Aorta (tissue), 5 donors: Measurements from ENCODE around the gene ATXN10. TPM values are rescaled to one million over a fixed set of nuclear protein-coding genes. Genes with fewer than 3 reads are reported as not detected.
A peak's percentile ranks its signal among the peaks of the same experiment; 100 is the strongest.

ENCODE experiments used
- ATAC-seq: fragments of 200-7000 bp; cut with Tn5 transposase; one replicate; pipeline ENCODE4 v1.9.1; 2022; ENCODE audit warnings: moderate library complexity; ENCODE audit not compliant: low FRiP score
- DNase-seq, 2 donors: peaks; one replicate each; pipeline ENCODE4 v3.0.0-alpha.2; 2020
- H3K27ac ChIP-seq, 2 donors: one replicate each; pipeline ENCODE4 v1.5.1; 2013; ENCODE audit warnings: low read length in 2 of 2, mild to moderate bottlenecking in 2 of 2, moderate library complexity in 2 of 2, control low read depth in 1 of 2, inconsistent platforms in 1 of 2, low read depth in 1 of 2
- H3K27me3 ChIP-seq, 2 donors: one replicate each; pipeline ENCODE4 v1.6.1; 2013; ENCODE audit warnings: control low read depth in 1 of 2, low read length in 1 of 2, mild to moderate bottlenecking in 1 of 2, moderate library complexity in 1 of 2; ENCODE audit not compliant: insufficient read depth in 2 of 2, control insufficient read depth in 1 of 2
- H3K36me3 ChIP-seq, 2 donors: one replicate each; pipeline ENCODE4 v1.6.1; 2013; ENCODE audit warnings: control low read depth in 1 of 2, low read length in 1 of 2, mild to moderate bottlenecking in 1 of 2; ENCODE audit not compliant: insufficient read depth in 2 of 2, control insufficient read depth in 1 of 2
- H3K4me1 ChIP-seq, 2 donors: one replicate each; pipeline ENCODE4 v1.6.1; 2013; ENCODE audit warnings: low read length in 2 of 2, control low read depth in 1 of 2, mild to moderate bottlenecking in 1 of 2, moderate library complexity in 1 of 2; ENCODE audit not compliant: insufficient read depth in 2 of 2, control insufficient read depth in 1 of 2
- H3K4me3 ChIP-seq, 2 donors: one replicate each; pipeline ENCODE4 v1.5.1; 2013; ENCODE audit warnings: low read length in 2 of 2, control low read depth in 1 of 2, mild to moderate bottlenecking in 1 of 2
- H3K9me3 ChIP-seq: one replicate; pipeline ENCODE4 v1.6.1; 2013; ENCODE audit warnings: mild to moderate bottlenecking, low read length; ENCODE audit not compliant: control insufficient read depth
- WGBS, 2 donors: extraction: QIAGEN DNeasy Blood & Tissue Kit; methylation state at CpG; one replicate each; pipeline ENCODE4 v1.1.7; 2013; 5-methylcytosine and 5-hydroxymethylcytosine counted together
- intact Hi-C, 2 donors: fragments of 100-400 bp; cut with DNase I; formaldehyde crosslinking; loops; one replicate each; pipeline versions ENCODE4 v1.14.2 to v1.15.0; 2022
- polyA plus RNA-seq, 2 donors: library from polyadenylated mRNA; stranded (reverse); fragments of 200-250 nt; gene quantifications; one replicate each; pipeline ENCODE4 v1.2.3, GENCODE V29; 2013
- total RNA-seq, 2 donors: library from RNA; stranded (reverse); fragmentation: NEBNext Ultra II Directional; extraction: Animal tissue kit (Norgen Biotek cat#: 25700); gene quantifications; one replicate each; pipeline ENCODE4 v1.2.1, GENCODE V29; 2021
- donor health status: healthy with polysubstance abuse.
- donor health status: Bipolar disorder and iron deficiency.
- donor health status: DM: no; HTN: no; CAD: no.
- donor health status: DM: no; HTN: no; CAD: no.
- donor health status: DM: yes; HTN: yes; CAD: no.

ATXN10 gene
- total and polyA plus RNA-seq, 4 donors: 43.1 to 126 (median 80.8) TPM

DNA sequence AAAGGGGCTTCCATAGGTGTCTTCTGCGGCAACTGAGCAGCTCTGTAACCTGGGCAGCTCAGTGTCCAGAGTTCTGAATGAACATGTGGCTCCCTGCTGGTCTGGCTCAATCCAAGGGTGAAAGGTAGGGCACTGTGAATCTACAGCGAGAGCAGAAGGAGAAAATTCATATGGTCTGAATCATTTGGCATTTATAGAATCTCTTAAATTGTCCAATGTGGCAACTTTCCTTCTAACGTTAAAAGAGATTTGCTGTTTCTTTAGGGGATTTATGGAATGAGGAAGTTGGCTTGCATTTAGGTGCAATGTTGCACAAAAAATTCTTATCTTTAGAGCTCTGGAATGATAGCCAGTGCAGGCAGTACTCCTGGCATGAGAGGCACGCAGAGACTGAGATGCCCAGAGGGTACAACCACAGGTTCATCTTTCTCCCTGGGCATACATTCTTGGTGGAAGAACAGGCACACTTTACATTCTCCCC is 17.0 kb downstream of the ATXN10 start:
- Histone ChIP-seq H3K4me3 (no peak overlapping the region), H3K27ac (peak overlapping the region in 1 of 2 donors; percentile 88), H3K4me1 (peaks cover 4 to 11% of the 10 kb centered on the region in 2 donors), H3K9me3 (no peaks in the 10 kb centered on the region), H3K27me3 (no peaks in the 10 kb centered on the region), H3K36me3 (peaks cover 0 to 3% of the 10 kb centered on the region in 2 donors)
- ATAC-seq: peak; percentile 70
- WGBS, 2 donors: 9 to 10% methylated on average over 4 of the region's 4 CpGs
- no peak for DNase-seq
- intact Hi-C loops: no loop called here

GRCh38 chr22:45689211-45689610 is 17.6 kb downstream of the ATXN10 start:
- DNase-seq (no peak), ATAC-seq (no peak)
- H3K4me3 ChIP-seq: no peak overlapping the region
- no peak overlapping the region for H3K27ac ChIP-seq
- WGBS, 2 donors: 75 to 90% methylated on average over 1 of the region's 1 CpG
- H3K9me3 ChIP-seq: no peaks in the 10 kb centered on the region
- peaks cover 0 to 3% of the 10 kb centered on the region in 2 donors for H3K36me3 ChIP-seq
- no peaks in the 10 kb centered on the region for H3K27me3 ChIP-seq
- intact Hi-C loops: no loop called here
- H3K4me1 ChIP-seq: peaks cover 4 to 8% of the 10 kb centered on the region in 2 donors

DNA sequence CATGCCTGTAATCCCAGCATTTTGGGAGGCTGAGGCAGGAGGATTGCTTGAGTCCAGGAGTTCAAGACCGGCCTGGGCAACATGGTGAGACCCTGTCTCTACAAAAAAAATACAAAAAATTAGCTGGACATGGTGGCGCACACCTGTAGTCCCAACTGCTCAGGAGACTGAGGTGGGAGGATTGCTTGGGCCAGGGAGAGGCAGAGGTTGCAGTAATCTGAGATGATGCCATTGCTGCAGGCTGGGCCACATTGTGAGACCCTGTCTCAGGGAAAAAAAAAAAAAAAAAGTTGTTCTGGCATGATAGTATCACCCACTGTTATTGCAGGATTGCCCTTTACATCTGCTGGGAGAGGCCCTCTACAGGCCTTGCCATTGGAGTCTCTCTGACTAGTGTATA is 18.4 kb downstream of the ATXN10 start:
- Histone ChIP-seq H3K4me1 (peaks cover 4% of the 10 kb centered on the region in 2 donors), H3K9me3 (no peaks in the 10 kb centered on the region), H3K27ac (no peak overlapping the region), H3K36me3 (peaks cover 0 to 3% of the 10 kb centered on the region in 2 donors), H3K4me3 (no peak overlapping the region), H3K27me3 (no peaks in the 10 kb centered on the region)
- intact Hi-C loops: no loop called here
- DNase-seq (no peak), ATAC-seq (no peak)
- WGBS, 2 donors: 99 to 100% methylated on average over 2 of the region's 2 CpGs

- Histone ChIP-seq H3K4me3 (no peak overlapping the region), H3K9me3 (no peaks in the 10 kb centered on the region), H3K4me1 (peaks cover 0 to 2% of the 10 kb centered on the region in 2 donors), H3K27ac (no peak overlapping the region), H3K27me3 (no peaks in the 10 kb centered on the region), H3K36me3 (peaks cover 0 to 3% of the 10 kb centered on the region in 2 donors)
- intact Hi-C loops: no loop called here
- no peak for DNase-seq
- WGBS, 2 donors: 3 to 11% methylated on average over 1 of the region's 1 CpG
- ATAC-seq: no peak
Measured at GRCh38 chr22:45692549-45692948, 20.9 kb downstream of the ATXN10 start.

DNA sequence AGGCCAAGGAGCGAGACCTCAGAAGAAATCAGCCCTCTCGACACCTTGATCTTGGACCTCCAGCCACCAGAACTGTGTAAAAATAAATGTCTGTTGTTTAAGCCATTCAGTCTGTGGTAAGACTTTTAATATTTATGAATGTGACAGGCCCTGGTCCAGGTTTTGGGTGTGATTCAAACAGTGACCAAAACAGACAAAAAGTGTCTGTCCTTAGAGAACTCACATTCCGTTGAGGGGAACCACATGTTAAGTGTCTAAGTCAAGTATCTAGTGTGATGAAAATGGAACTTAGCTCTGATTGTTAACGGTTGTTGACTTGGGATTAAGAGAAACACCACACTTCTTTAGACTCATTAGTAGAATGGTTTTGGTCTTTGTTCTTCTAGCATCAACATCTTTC is 22.2 kb downstream of the ATXN10 start:
- no peak for DNase-seq
- intact Hi-C loops: no loop called here
- no peaks in the 10 kb centered on the region for H3K9me3 ChIP-seq
- no peak overlapping the region for H3K27ac ChIP-seq
- peaks cover 0 to under 1% of the 10 kb centered on the region in 2 donors for H3K4me1 ChIP-seq
- peaks cover 0 to 3% of the 10 kb centered on the region in 2 donors for H3K36me3 ChIP-seq
- no peaks in the 10 kb centered on the region for H3K27me3 ChIP-seq
- ATAC-seq: no peak
- H3K4me3 ChIP-seq: no peak overlapping the region
- 89 to 93% methylated on average over 4 of the region's 4 CpGs for WGBS, 2 donors

DNA sequence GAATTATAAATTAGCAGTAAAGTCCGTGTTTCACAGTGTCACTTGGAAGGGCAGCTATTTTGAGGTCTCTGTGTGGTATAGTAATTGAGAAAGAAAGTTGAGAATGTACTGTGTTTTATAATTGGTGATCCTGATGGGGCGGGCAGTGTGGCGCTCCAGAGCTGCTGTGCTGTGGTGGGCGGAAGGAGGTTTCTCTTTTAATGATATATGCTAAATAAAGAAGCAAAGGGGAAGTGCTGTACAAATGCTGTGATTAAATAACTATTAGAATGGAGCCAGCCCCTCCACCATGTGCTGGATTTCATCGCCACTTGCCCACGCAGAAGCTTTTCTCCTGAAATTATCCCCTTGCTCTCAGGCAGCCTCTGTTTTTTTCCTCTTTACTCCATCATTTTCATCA is 24.6 kb downstream of the ATXN10 start:
- ATAC-seq: no peak
- no peaks in the 10 kb centered on the region for H3K4me1 ChIP-seq
- intact Hi-C loops: no loop called here
- no peak overlapping the region for H3K4me3 ChIP-seq
- H3K36me3 ChIP-seq: peaks cover 3 to 5% of the 10 kb centered on the region in 2 donors
- no peak for DNase-seq
- no peaks in the 10 kb centered on the region for H3K9me3 ChIP-seq
- WGBS, 2 donors: 89 to 92% methylated on average over 6 of the region's 6 CpGs
- H3K27me3 ChIP-seq: no peaks in the 10 kb centered on the region
- no peak overlapping the region for H3K27ac ChIP-seq

- H3K4me3 ChIP-seq: no peak overlapping the region
Measured at GRCh38 chr22:45698094-45698493, 26.5 kb downstream of the ATXN10 start.

DNA sequence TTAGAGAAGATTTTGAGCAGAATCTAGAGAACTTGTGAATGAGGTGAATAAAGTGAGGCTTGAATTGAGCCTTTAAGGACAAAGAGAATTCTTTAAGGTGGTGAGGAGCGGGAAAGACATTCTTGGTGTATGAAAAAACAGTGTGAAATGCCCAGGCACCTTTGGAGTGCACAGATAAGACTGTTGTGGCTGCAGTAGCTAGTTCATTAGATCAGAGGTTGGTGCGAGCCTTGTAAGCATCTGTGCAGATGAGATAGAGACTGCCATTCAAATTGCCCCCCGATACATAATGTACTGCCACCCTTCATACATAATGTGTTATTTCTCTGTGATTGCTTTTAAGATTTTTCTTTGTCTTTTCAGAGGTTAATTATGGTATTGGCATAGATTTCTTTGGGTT is 31.3 kb downstream of the ATXN10 start:
- WGBS, 2 donors: 98 to 99% methylated on average over 3 of the region's 3 CpGs
- no peaks in the 10 kb centered on the region for H3K4me1 ChIP-seq
- no peak overlapping the region for H3K27ac ChIP-seq
- DNase-seq (no peak), ATAC-seq (no peak)
- H3K4me3 ChIP-seq: no peak overlapping the region
- no peaks in the 10 kb centered on the region for H3K27me3 ChIP-seq
- H3K9me3 ChIP-seq: no peaks in the 10 kb centered on the region
- intact Hi-C loops: no loop called here
- peaks cover 3 to 13% of the 10 kb centered on the region in 2 donors for H3K36me3 ChIP-seq

More at GRCh38 chr22:45698094-45698493, 26.5 kb downstream of the ATXN10 start:
- Histone ChIP-seq H3K36me3 (peaks cover 3 to 10% of the 10 kb centered on the region in 2 donors), H3K27me3 (no peaks in the 10 kb centered on the region), H3K9me3 (no peaks in the 10 kb centered on the region), H3K4me1 (no peaks in the 10 kb centered on the region), H3K27ac (no peak overlapping the region)
- intact Hi-C loops: no loop called here
- DNase-seq (no peak), ATAC-seq (no peak)
- WGBS, 2 donors: 93 to 96% methylated on average over 4 of the region's 4 CpGs

DNA sequence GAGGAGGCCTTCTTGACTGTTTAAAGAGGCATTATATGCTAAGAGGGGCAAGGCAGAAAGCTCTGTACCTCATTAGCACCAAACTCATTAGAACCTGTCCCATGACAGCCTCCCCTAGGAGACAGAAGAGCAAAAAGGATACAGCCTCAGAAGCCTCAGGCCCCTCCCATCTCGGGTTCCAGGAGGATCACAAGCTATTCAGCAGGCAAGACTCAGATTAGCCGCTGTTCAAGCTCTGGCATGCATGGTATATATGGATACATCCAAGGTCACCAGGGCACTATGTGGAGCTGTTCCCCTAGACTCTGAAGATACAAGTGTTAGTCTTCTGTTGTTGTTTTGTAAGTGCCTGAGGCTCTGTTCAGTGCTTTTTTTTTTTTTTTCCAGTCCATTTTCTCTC is 32.1 kb downstream of the ATXN10 start:
- H3K4me3 ChIP-seq: no peak overlapping the region
- no peak overlapping the region for H3K27ac ChIP-seq
- 87 to 90% methylated on average over 2 of the region's 2 CpGs for WGBS, 2 donors
- H3K27me3 ChIP-seq: no peaks in the 10 kb centered on the region
- H3K4me1 ChIP-seq: no peaks in the 10 kb centered on the region
- no peaks in the 10 kb centered on the region for H3K9me3 ChIP-seq
- DNase-seq: no peak
- intact Hi-C loops: no loop called here
- no peak for ATAC-seq
- H3K36me3 ChIP-seq: peaks cover 3 to 13% of the 10 kb centered on the region in 2 donors
